ENCODE measurements around the gene PRDM5. TPM values are rescaled to one million over a fixed set of nuclear protein-coding genes. Genes with fewer than 3 reads are reported as not detected.

PRDM5 gene
- total RNA-seq, 2 donors from 2014 or later, result 9.9 to 18.9 TPM

- Histone ChIP-seq H3K4me1 (replicated peaks) (no peaks in the 10 kb centered on the region), H3K4me3 (no peak overlapping the region), H3K27me3 (replicated peaks; ENCODE audit: insufficient read depth) (no peaks in the 10 kb centered on the region), H3K36me3 (no peaks in the 10 kb centered on the region), H3K27ac (no peak overlapping the region), H3K9me3 (no peaks in the 10 kb centered on the region)
- intact Hi-C loops (cut with DNase I), result no loop called here
- WGBS, result 38% methylated on average over 1 of the region's 1 CpG
- no peak for DNase-seq (ENCODE audit: low spot score)
- TF ChIP-seq POLR2A (IDR thresholded peaks at IDR 0.05) (no peak), POLR2AphosphoS5 (IDR thresholded peaks at IDR 0.05) (no peak), CTCF (IDR thresholded peaks at IDR 0.05) (no peak)
These were observed 7.3 kb upstream of the PRDM5 start for GRCh38 chr4:120929847-120930246.

GRCh38 chr4:120927801-120928409 lies 5.4 kb upstream of the PRDM5 start:
- TF ChIP-seq POLR2AphosphoS5 (IDR thresholded peaks at IDR 0.05), result no peak
- no peak for TF ChIP-seq CTCF (IDR thresholded peaks at IDR 0.05)
- no peak for TF ChIP-seq POLR2A (IDR thresholded peaks at IDR 0.05)
- intact Hi-C loops (cut with DNase I), result no loop called here

GRCh38 chr4:120926358-120927025 lies 4.0 kb upstream of the PRDM5 start:
- 97% methylated on average over 3 of the region's 3 CpGs for WGBS

More at GRCh38 chr4:120927801-120928409, 5.4 kb upstream of the PRDM5 start:
- Histone ChIP-seq H3K27ac (no peak overlapping the region), H3K4me1 (replicated peaks) (no peaks in the 10 kb centered on the region), H3K9me3 (no peaks in the 10 kb centered on the region), H3K4me3 (no peak overlapping the region), H3K27me3 (replicated peaks; ENCODE audit: insufficient read depth) (no peaks in the 10 kb centered on the region), H3K36me3 (no peaks in the 10 kb centered on the region)
- no peak for DNase-seq (ENCODE audit: low spot score)

GRCh38 chr4:120924931-120925330 lies 2.4 kb upstream of the PRDM5 start:
- TF ChIP-seq POLR2AphosphoS5 (IDR thresholded peaks at IDR 0.05) (no peak), CTCF (IDR thresholded peaks at IDR 0.05) (no peak), POLR2A (IDR thresholded peaks at IDR 0.05) (no peak)
- intact Hi-C loops (cut with DNase I), result no loop called here
- 76% methylated on average over 3 of the region's 3 CpGs for WGBS
- Histone ChIP-seq H3K9me3 (no peaks in the 10 kb centered on the region), H3K4me3 (no peak overlapping the region), H3K4me1 (replicated peaks) (no peaks in the 10 kb centered on the region), H3K27ac (no peak overlapping the region), H3K27me3 (replicated peaks; ENCODE audit: insufficient read depth) (no peaks in the 10 kb centered on the region), H3K36me3 (no peaks in the 10 kb centered on the region)
- no peak for DNase-seq (ENCODE audit: low spot score)

More at GRCh38 chr4:120926358-120927025, 4.0 kb upstream of the PRDM5 start:
- no peak overlapping the region for H3K27ac ChIP-seq
- H3K27me3 ChIP-seq (replicated peaks; ENCODE audit: insufficient read depth), result no peaks in the 10 kb centered on the region
- intact Hi-C loops (cut with DNase I), result no loop called here
- no peaks in the 10 kb centered on the region for H3K9me3 ChIP-seq
- DNase-seq (ENCODE audit: low spot score), result no peak
- H3K4me1 ChIP-seq (replicated peaks), result no peaks in the 10 kb centered on the region
- TF ChIP-seq POLR2AphosphoS5 (IDR thresholded peaks at IDR 0.05) (no peak), CTCF (IDR thresholded peaks at IDR 0.05) (no peak), POLR2A (IDR thresholded peaks at IDR 0.05) (no peak)
- H3K4me3 ChIP-seq, result no peak overlapping the region
- H3K36me3 ChIP-seq, result no peaks in the 10 kb centered on the region

- no peak for DNase-seq (ENCODE audit: low spot score)
- Histone ChIP-seq H3K9me3 (no peaks in the 10 kb centered on the region), H3K36me3 (no peaks in the 10 kb centered on the region), H3K4me1 (replicated peaks) (no peaks in the 10 kb centered on the region), H3K4me3 (peak overlapping the region; percentile 56 to 69), H3K27me3 (replicated peaks; ENCODE audit: insufficient read depth) (no peaks in the 10 kb centered on the region), H3K27ac (peak overlapping the region; percentile 87 to 88)
- TF ChIP-seq POLR2A (IDR thresholded peaks at IDR 0.05) (no peak), POLR2AphosphoS5 (IDR thresholded peaks at IDR 0.05) (no peak), CTCF (IDR thresholded peaks at IDR 0.05) (no peak)
- WGBS, result 21% methylated on average over 12 of the region's 12 CpGs
- intact Hi-C loops (cut with DNase I), result no loop called here
These were observed 639 bp upstream of the PRDM5 start for GRCh38 chr4:120923207-120923522.

Data from prostate gland (tissue), 2 donors.